Activated CD4-positive, alpha-beta T cell treated with anti-CD3 and anti-CD28 coated beads, Interleukin-2, amount 50 U/mL, for 1 hour (primary cell): ENCODE results near the gene SURF4.

Source experiments
- DNase-seq: peaks from one replicate; pipeline ENCODE4 v3.0.0-alpha.2; 2020

Gene SURF4

DNA sequence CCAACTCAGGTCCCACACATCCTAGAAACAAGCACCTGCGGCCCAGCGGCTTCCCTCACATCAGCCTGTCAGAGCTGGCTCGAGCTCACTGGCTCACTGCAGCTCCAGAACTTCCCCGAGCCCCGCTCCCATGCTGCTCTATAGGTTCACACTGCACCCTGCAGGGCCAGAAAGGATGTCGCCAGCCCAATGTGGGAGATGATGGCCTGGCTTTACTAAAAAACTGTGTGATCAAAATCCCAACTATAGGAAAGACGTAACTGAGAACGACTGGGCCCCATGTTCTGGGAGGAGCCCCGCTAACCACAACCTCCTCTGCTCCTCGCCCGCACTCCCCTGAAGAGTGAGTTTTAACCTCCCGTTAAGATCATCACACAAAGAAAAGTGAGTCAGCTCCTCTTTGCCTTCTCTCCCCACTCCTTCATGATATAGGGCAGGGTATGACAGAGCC is 4.6 kb downstream of the SURF4 start:
- peak; percentile 65 for DNase-seq

DNA sequence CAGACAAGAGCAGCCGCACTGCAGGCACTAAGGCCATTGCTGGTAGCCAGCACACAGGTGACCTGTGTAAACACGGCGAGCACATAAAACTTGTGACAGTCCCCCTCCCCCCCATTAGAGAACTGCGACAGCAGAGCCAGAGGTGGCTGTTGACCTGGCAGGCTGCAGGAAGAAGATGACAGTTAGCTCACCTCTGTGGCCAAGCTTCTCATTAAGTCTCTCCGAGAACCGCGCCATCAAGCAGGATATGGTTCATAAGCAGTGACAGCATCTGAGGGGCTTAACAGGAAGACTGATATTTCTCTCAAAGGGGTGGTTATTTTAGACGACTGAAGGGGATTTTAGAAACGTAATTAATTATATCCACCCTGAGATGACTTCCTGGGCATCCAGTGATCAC is 5.2 kb downstream of the SURF4 start:
- DNase-seq: peak; percentile 38

DNA sequence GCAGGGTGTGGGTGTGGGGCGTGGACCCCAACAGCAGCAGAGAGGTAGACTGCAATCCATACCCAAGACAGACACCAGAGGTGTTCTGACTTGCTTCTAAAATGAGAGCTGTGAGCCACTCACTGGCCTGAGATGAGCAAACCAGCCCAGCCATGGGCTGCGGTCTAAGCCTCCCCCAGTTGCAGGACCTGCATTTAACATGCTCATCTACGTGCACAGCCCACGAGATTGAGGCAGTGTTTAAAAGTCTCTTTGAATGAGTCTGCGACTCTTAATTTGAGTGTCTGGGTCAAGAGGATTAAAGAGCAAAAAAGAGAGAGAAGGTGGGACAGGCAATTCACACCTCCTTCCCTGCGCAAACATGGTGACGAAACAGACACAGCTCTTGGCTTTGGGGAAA is 5.9 kb downstream of the SURF4 start:
- DNase-seq: no peak

DNA sequence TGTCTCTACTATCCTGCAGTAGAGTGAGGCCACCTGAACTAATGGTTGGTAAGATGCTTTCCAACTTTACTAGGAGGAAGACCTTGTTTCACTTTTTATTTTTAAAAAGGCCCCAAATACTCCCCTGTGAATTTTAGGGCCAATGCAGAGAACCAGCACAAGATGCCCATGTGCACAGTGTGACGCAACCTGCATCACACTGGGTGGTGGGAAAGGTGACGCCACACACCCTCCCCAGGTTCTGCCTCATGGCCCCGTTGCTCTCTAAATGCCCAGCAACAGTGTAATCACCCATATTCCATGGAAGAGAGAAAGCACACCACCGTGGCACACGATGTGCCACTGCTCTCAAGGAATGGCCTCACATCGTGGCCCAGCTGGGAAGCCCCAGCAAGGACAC is 6.4 kb downstream of the SURF4 start:
- no peak for DNase-seq

DNA sequence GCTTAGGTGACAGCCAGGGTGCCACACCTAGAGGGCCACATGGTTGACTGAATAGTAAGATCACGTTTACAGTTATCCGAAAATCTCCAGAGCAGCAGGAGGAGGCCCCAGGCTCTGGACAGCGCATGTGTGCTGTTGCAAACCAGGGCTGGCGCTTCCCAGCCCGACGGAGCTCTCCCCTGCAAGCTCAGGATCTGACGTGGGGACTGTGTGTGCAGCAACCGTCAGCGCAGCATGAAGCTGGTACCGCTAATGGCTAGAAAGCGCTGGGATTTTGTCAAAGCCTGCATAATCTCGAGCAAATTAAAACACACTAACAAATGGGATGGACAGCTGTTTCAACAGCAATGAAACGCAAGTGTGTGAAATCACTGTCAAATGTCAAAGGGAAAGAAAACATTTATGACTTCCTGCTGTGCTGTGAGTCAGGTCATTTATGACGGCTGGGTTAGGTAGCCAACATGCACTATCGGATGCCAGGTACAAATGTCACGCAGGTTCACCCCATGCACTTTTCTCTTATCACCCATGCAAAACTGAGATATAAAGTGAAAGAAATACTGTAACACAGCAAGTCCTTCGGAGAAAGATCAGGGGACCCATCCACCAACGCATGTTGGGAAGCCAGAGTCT is 7.5 kb downstream of the SURF4 start:
- no peak for DNase-seq

DNA sequence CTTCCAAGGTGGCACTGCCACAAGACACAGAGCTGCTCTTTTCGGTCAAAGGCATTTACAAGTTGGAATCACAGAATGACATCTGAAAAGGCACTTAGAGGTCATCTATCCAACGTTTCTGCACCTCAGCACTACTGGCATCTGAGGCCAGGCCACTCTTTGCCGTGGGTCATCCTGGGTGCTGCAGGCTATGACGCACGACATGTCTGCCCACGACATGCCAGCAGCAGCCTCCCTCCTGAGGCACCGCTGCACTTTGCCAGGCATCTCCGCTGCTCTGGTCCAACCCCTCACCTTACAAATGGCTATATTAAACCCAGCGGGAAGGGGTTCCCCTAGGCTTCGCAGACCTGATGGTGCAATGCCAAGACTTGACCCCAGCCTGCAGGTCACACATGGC is 8.1 kb downstream of the SURF4 start:
- no peak for DNase-seq

DNA sequence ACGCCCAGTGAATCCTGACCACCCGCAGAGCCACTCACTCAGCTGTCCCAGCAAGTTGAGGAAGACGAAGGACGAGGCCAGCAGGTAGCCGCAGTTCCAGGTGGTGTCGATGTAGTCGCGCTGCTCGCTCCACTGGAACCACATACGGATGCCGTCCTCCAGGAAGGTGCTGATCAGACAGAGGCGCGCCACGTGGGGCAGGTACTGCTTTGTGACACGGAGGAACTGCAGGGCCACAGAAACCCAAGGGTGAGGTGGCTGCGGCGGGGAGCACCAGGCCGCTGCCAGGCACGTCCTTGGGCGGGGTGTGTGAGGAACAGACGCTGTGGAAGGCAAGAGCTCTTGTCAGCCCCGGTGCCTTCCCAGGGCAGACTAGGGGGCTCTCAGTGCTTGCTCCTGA is 8.6 kb downstream of the SURF4 start:
- no peak for DNase-seq

DNA sequence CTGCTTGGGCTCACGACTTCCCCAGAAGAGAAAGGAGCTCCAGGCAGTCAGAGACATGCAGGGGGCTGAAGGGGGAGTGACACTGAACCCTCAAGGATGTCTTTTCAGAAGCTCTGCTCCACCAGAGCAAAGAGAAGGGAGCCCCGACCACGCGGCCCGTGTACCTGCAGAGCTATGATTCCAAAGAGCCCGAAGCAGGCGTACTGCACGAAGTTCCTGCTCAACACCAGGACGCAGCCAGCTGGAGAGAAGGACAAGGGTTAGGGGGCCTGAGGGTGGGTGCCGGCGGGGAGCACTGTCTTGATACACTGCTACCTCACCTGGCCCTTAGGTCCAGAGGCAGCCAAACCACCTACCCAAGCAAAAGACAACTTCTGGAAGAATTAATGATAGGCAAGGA is 9.4 kb downstream of the SURF4 start:
- no peak for DNase-seq

GRCh38 chr9:133362359-133363044 is 13.4 kb downstream of the SURF4 start:
- no peak for DNase-seq

DNA sequence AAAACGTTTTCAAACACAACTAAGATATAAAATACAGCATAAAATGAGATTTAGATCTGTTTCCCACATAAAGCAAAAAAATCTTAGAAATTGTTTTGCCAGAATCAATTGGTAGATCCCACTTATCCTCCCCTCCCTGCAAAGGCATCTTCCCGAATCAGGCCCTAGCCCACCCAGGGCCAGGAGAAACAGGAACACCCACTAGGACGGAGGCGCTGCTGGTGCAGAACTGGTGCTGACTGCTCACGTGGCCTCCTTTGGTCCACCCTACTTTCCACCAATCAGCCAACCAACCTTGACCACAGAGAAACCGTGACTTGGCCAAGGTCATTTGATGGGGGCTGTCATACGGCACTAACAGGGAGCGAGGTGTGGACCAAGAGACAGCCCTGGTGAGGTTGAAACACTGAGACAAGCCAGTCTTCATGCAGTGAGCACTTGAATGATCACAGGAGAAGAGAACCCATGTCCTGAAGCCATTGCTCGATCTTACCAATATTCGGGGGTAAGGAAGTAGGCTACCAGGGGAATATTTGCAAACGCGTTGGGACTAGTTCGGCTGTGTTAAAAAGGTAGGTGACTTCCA is 14.3 kb downstream of the SURF4 start:
- DNase-seq: no peak

DNA sequence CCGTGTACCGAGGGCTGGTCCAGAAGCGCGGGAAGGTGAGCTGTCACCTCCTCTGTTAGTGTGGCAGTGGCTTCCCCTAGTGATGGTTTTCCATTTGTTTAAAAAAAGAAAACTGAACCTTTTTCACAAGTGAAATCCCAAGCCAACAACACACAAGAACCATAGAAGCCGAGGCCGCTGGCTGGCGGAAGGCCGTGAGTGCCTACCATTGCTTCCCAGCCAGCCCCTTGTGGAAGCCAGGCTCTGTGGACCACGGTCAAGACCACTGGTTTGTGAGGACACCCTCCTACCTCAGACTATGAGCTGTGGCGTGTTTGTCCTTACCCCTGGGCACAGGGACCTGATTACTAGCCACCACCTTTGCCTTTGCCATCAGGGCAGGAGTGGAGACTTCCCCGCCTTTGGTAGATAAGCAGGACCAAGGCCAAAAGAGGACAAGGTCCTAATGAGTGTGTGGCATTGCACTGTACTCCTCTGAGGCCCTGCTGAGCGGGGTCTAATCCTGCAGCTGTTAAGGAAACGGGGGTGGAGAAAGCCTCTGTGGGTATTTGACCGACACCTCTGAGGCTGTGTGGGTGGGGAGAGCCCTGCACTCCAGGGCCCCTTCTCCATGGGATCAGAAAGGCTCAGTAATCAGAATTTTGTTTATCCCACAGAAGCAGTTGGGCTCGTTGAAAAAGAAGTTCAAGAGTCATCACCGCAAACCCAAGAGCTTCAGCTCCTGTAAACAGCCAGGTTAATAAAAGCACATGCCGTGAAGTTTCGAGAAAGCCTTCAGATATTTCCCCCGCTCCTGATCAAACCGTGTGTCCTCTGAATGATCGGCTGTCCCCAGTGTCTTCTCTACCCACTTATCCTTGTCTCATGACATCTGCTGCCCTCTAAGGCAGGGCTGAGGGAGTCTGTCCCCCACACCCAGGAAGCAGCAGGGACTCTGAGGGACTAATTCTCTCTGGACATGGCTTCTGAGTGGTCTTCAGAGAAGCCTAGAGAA is 15.2 kb downstream of the SURF4 start:
- DNase-seq: no peak

DNA sequence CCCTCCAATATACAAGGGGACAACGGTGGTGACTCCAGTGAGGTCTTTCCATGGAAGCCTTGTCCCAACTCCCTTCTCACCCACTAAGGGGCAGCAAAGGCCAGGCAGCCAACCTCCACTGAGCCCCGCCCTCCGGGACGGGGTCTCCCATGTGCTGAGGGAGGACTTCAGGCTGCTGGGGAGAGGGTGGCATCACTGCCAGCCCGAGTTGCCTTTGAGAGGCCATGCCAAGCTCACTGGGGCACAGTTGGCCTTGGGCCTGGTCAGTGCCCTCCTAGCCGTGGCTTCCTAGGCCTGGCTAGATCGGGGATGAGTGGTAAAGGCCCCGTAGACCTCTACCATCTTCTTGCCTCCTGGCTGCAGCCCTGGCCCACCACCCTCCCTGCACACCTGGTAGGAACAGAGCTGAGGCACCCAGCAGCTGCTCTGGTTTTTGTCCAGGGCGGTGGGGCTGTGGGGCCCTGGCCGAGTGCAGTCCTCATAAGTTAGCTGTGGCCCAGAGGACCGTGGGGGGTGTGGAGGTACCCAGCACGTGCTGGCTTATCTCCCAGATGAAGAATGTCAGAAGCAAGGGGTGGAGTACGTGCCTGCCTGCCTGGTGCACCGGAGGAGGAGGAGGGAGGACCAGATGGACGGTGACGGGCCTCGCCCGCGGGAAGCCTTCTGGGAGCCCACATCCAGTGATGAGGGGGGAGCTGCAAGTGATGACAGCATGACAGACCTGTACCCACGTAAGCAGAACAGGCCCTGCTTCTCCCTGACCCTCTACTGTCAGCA is 16.3 kb downstream of the SURF4 start:
- no peak for DNase-seq

DNA sequence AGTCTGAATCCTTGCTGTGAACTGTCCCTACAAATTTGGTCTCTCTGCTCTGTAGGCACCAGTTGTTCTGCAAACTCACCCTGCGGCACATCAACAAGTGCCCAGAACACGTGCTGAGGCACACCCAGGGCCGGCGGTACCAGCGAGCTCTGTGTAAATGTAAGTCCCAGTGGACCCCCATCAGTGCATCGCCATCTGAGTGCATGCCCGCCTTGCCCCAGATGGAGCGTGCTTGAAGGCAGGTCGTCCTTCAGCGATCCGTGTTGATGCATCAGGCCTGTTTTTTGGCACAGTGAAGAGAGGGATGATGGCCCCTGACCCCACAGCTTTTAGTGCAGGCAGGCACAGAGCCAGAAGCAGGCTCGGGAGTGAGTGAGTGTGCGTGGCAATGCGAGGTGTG is 18.2 kb downstream of the SURF4 start:
- DNase-seq: no peak

GRCh38 chr9:133356391-133357091 is 19.3 kb downstream of the SURF4 start, which contains the start of the genes SURF1 and SURF2:
SURF1 (minus strand) TSS chr9:133356487; CDS start chr9:133356453, 34 bp downstream.
SURF2 (plus strand) TSS chr9:133356550; CDS start chr9:133356593, 43 bp downstream.
- DNase-seq: peak; percentile 91

- DNase-seq: no peak
Observed at GRCh38 chr9:133355881-133356357, 19.9 kb downstream of the SURF4 start.

GRCh38 chr9:133354766-133355165 is 21.1 kb downstream of the SURF4 start:
- no peak for DNase-seq

DNA sequence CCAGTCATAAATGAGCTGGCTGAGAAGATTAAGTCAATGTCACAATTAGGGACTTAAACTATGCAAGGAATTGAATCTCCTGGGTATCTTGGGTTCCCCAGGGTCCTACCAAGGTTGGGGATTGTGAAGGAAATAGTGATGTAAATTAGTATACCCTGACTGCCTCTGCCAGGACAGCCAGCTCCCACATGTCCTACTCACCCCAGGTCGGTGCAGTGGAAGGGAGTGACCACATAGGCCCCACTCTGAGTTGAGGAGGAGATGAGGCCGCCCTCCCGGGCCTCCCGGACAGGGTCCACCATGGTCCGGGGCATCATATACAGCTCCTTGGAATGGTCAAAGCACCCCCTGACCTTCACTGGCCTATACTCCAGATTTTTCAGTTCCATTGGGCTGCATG is 22.3 kb downstream of the SURF4 start:
- DNase-seq: no peak

GRCh38 chr9:133352635-133353340 is 23.1 kb downstream of the SURF4 start:
- no peak for DNase-seq

- no peak for DNase-seq
Observed at GRCh38 chr9:133351908-133352634, 23.8 kb downstream of the SURF4 start.

DNA sequence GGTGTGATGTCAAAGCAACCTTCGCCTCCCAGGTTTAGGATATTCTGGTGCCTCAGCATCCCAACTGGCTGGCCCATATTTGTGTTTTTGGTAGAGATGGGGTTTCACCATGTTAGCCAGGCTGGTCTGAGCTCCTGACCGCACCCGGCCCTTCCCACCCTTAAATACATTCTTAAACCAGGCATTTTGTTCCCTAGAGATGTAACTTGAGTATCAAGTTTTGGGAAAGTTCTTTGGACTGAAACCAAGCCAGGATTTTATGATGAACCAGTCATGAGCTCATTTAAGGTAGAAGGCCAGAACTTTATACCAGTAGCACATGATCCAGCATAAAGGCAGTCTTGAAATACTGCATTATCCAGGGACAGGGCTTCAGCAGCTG is 24.3 kb downstream of the SURF4 start:
- no peak for DNase-seq
